HepG2 (cell line): Measurements from ENCODE around the gene GRK4. TPM values are rescaled to one million over a fixed set of nuclear protein-coding genes. Genes with fewer than 3 reads are reported as not detected.

Experiments
- ATAC-seq: fragments of 200-7000 bp; cut with Tn5 transposase; 3 replicates; pipeline ENCODE4 v1.9.1; 2020; ENCODE audit warnings: mild to moderate bottlenecking, moderate library complexity
- BruUV-seq: library from RNA; stranded (reverse); fragments of 400-500 nt; replicated peaks from 2 replicates; lab custom pipeline; 2021; lab: Mats Ljungman, UMichigan
- CTCF ChIA-PET: fragments of 300-600 bp; formaldehyde crosslinking; extraction: SDS; loops from one replicate; lab custom pipeline; 2021; ENCODE audit warnings: low total read pairs, inconsistent platforms, low intra/inter-chr PET ratio; lab: Yijun Ruan, JAX
- POLR2A ChIA-PET: fragments of 350-600 bp; sonication (Branson Sonifier 250); formaldehyde crosslinking; loops from one replicate; lab custom pipeline; 2020; ENCODE audit warnings: antibody characterized with exemption, inconsistent platforms; lab: Yijun Ruan, JAX
- DNase-seq: peaks from one replicate; pipeline ENCODE4 v3.0.0-alpha.2; 2015; ENCODE audit warnings: low spot score
- FAIRE-seq: peaks from 3 replicates; lab custom pipeline; 2011; peaks lifted over from hg19 to GRCh38; lab: Jason Lieb, UNC
- H2AFZ ChIP-seq: one replicate; pipeline ENCODE4 v1.6.1; 2011; ENCODE audit warnings: low read length, inconsistent platforms
- H3K27ac ChIP-seq: fragments of 300-600 bp; 3 replicates; pipeline ENCODE4 v1.8.0; 2011; ENCODE audit warnings: mixed run types, mild to moderate bottlenecking, mixed read lengths, low read length, inconsistent platforms; ENCODE audit not compliant: insufficient read depth; ENCODE audit errors: extremely low read length
- H3K27me3 ChIP-seq, 2 experiments: fragments of 200-600 bp in 1 of 2; 2 replicates in 1 of 2; 3 replicates in 1 of 2; pipeline versions ENCODE4 v1.6.0 to v1.8.0; 2011; ENCODE audit warnings: low read length in 2 of 2, mild to moderate bottlenecking in 2 of 2, moderate library complexity in 2 of 2, inconsistent platforms in 1 of 2; ENCODE audit not compliant: insufficient read depth in 2 of 2, control insufficient read depth in 1 of 2
- H3K36me3 ChIP-seq, 2 experiments: fragments of 200-600 bp in 1 of 2; replicated peaks in 1 of 2; 2 replicates in 1 of 2; 3 replicates in 1 of 2; pipeline versions ENCODE4 v1.5.1 to v1.8.0; 2011; ENCODE audit warnings: low read length in 2 of 2, inconsistent platforms in 1 of 2; ENCODE audit not compliant: insufficient read depth in 2 of 2, control insufficient read depth in 1 of 2
- H3K4me1 ChIP-seq: 2 replicates; pipeline ENCODE4 v1.5.1; 2012; ENCODE audit warnings: low read length, inconsistent platforms; ENCODE audit not compliant: insufficient read depth
- H3K4me2 ChIP-seq: 2 replicates; pipeline ENCODE4 v1.6.0; 2011; ENCODE audit warnings: low read depth, low read length, inconsistent platforms
- H3K4me3 ChIP-seq, 3 experiments: fragments of 200-600 bp in 1 of 3; sonication (generic), shearing (Covaris generic) in 1 of 3; replicated peaks in 1 of 3; 2 replicates each; pipeline ENCODE4 v1.5.1; 2011 to 2016; ENCODE audit warnings: low read length in 3 of 3, inconsistent platforms in 2 of 3, low read depth in 2 of 3, mild to moderate bottlenecking in 2 of 3, control low read depth in 1 of 3, mixed read lengths in 1 of 3; ENCODE audit not compliant: insufficient read depth in 1 of 3
- H3K79me2 ChIP-seq: one replicate; pipeline ENCODE4 v1.6.1; 2011; ENCODE audit warnings: low read length, inconsistent platforms; ENCODE audit not compliant: insufficient read depth
- H3K9ac ChIP-seq: 2 replicates; pipeline ENCODE4 v1.6.0; 2011; ENCODE audit warnings: mild to moderate bottlenecking, low read depth, low read length, inconsistent platforms; ENCODE audit not compliant: insufficient read depth
- H3K9me3 ChIP-seq: 2 replicates; pipeline ENCODE4 v1.5.1; 2012; ENCODE audit warnings: mild to moderate bottlenecking, low read length
- H4K20me1 ChIP-seq: 2 replicates; pipeline ENCODE4 v1.6.0; 2011; ENCODE audit warnings: inconsistent platforms, mild to moderate bottlenecking, low read length, moderate library complexity; ENCODE audit not compliant: insufficient read depth
- AHR ChIP-seq: IDR thresholded peaks from 2 replicates; pipeline ENCODE4 v1.6.1; 2018; ENCODE audit warnings: missing genetic modification reagents, missing compliant biosample characterization
- CHD2 ChIP-seq: IDR thresholded peaks from 2 replicates; pipeline ENCODE4 v1.6.1; 2011; ENCODE audit warnings: low read depth, low read length, improper control_type of control experiment
- CHD4 ChIP-seq: fragments of 200-600 bp; sonication (generic); IDR thresholded peaks from 2 replicates; pipeline ENCODE4 v1.7.0; 2017; ENCODE audit warnings: mild to moderate bottlenecking, low read length, borderline replicate concordance
- HIVEP1 ChIP-seq: sonication (generic); formaldehyde crosslinking; IDR thresholded peaks from 2 replicates; pipeline ENCODE4 v1.4.0; 2020; ENCODE audit warnings: mild to moderate bottlenecking, missing genetic modification reagents
- PAF1 ChIP-seq: IDR thresholded peaks from 2 replicates; pipeline ENCODE4 v1.6.1; 2016; ENCODE audit warnings: missing genetic modification reagents, missing compliant biosample characterization
- POLR2A ChIP-seq, 2 experiments: IDR thresholded peaks; 2 replicates each; pipeline ENCODE4 v1.6.1; 2011; ENCODE audit warnings: low read depth in 2 of 2, low read length in 2 of 2, mild to moderate bottlenecking in 1 of 2, moderate library complexity in 1 of 2; ENCODE audit not compliant: insufficient read depth in 1 of 2
- RARG ChIP-seq: sonication (generic); formaldehyde crosslinking; IDR thresholded peaks from 2 replicates; pipeline ENCODE4 v1.4.0; 2020; ENCODE audit warnings: low read depth, mild to moderate bottlenecking, missing genetic modification reagents
- TARDBP ChIP-seq: sonication (generic); formaldehyde crosslinking; IDR thresholded peaks from 2 replicates; pipeline ENCODE4 v1.8.0; 2022; ENCODE audit warnings: mild to moderate bottlenecking, missing genetic modification reagents
- TCF12 ChIP-seq, 2 experiments: fragments of 450-650 bp in 1 of 2; sonication (generic) in 1 of 2; formaldehyde crosslinking in 1 of 2; IDR thresholded peaks; 2 replicates each; pipeline versions ENCODE4 v1.6.1 to v1.8.0; 2017 to 2022; ENCODE audit warnings: antibody characterized with exemption in 1 of 2, mild to moderate bottlenecking in 1 of 2, missing genetic modification reagents in 1 of 2, moderate library complexity in 1 of 2
- ZFY ChIP-seq: sonication (generic); formaldehyde crosslinking; IDR thresholded peaks from 2 replicates; pipeline ENCODE4 v1.4.0; 2020; ENCODE audit warnings: missing genetic modification reagents
- ZNF12 ChIP-seq: sonication (generic); formaldehyde crosslinking; IDR thresholded peaks from 2 replicates; pipeline ENCODE4 v1.5.0; 2020; ENCODE audit warnings: missing genetic modification reagents
- ZNF20 ChIP-seq: sonication (generic); formaldehyde crosslinking; IDR thresholded peaks from 2 replicates; pipeline ENCODE4 v1.4.0; 2020; ENCODE audit warnings: mild to moderate bottlenecking, moderate library complexity, missing genetic modification reagents
- ZNF660 ChIP-seq: sonication (generic); formaldehyde crosslinking; IDR thresholded peaks from 2 replicates; pipeline ENCODE4 v1.5.1; 2020; ENCODE audit warnings: mild to moderate bottlenecking, low read depth, missing genetic modification reagents, borderline replicate concordance
- WGBS: methylation state at CpG from one replicate; pipeline ENCODE4 v1.1.6; 2017; ENCODE audit warnings: low lambda C conversion rate; 5-methylcytosine and 5-hydroxymethylcytosine counted together
- in situ Hi-C: cut with HindIII; loops from 2 replicates; pipeline ENCODE4 v1.10.0; 2017; ENCODE audit warnings: low pct_unique_long_range_greater_than_20kb; ENCODE audit not compliant: extremely low pct_ligation_motif_present
- intact Hi-C: fragments of 100-400 bp; cut with micrococcal nuclease; formaldehyde crosslinking; loops from one replicate; pipeline ENCODE4 v1.10.0; 2022; ENCODE audit not compliant: unreplicated experiment
- polyA plus RNA-seq, 8 experiments: library from polyadenylated mRNA; depleted of rRNA in 3 of 8; stranded (reverse) in 7 of 8; unstranded in 1 of 8; fragments of >200 nt; fragmentation: Illumina TruSeq in 4 of 8; extraction: Trizol in 4 of 8; gene quantifications; 2 replicates each; pipeline versions ENCODE4 v1.2.1 to v1.2.3, GENCODE V29; 2011 to 2016; ENCODE audit warnings: low read depth in 4 of 8, missing spikeins in 1 of 8, mixed read lengths in 1 of 8; ENCODE audit not compliant: insufficient read depth in 1 of 8
- total RNA-seq, 5 experiments: library from RNA; depleted of rRNA; stranded (reverse); fragments of >200 nt; fragmentation: Illumina TruSeq; extraction: Trizol; gene quantifications; 2 replicates each; pipeline ENCODE4 v1.2.3, GENCODE V29; 2016; ENCODE audit warnings: low read depth in 1 of 5
- TF ChIP-seq, protein P1 (sequence below): sonication (generic); formaldehyde crosslinking; IDR thresholded peaks from 2 replicates; pipeline ENCODE4 v1.4.0; 2020; ENCODE audit warnings: missing genetic modification reagents, borderline replicate concordance
- TF ChIP-seq, protein P2 (sequence below): IDR thresholded peaks from 2 replicates; pipeline ENCODE4 v1.6.1; 2016; ENCODE audit warnings: missing biosample characterization, missing genetic modification reagents, low read depth
- TF ChIP-seq, protein P3 (sequence below): fragments of 450-650 bp; IDR thresholded peaks from 2 replicates; pipeline ENCODE4 v1.6.1; 2017; ENCODE audit warnings: mild to moderate bottlenecking

GRK4 gene
- total and polyA plus RNA-seq, 2 of the 13 experiments (the other 11 are each of a cell fraction or from before 2014, with no cell fraction given), result 1.8 to 2.0 TPM

DNA sequence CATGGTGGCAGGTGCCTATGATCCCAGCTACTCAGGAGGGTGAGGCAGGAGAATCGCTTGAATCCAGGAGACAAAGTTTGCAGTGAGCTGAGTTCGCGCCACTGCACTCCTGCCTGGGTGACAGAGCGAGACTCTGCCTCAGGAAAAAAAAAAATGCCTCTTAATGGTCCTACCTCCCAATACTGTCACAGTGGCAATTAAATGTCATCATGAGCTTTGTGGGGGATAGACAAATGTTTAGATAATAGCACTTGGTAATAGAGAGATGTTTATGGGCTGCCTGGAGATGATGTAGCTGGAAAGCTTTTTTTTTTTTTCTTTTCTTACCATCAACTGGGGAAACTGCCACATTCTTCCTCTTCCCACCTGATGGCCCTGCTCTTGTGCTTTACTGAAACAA, 33.0 kb downstream of the GRK4 start:
- in situ Hi-C loops (no loop called here), intact Hi-C loops (no loop called here)
- Histone ChIP-seq H3K4me1 (no peaks in the 10 kb centered on the region), H3K9me3 (no peaks in the 10 kb centered on the region), H3K4me3 (no peak overlapping the region), H3K27ac (no peak overlapping the region), H2AFZ (no peak overlapping the region), H4K20me1 (no peaks in the 10 kb centered on the region), H3K27me3 (0 out of 5 replicates have a peak, but pooled peaks cover 0 to under 1% of the 10 kb centered on the region in 2 experiments), H3K36me3 (no peaks in the 10 kb centered on the region), H3K79me2 (no peaks in the 10 kb centered on the region), H3K9ac (no peak overlapping the region), H3K4me2 (no peak overlapping the region)
- ChIA-PET POLR2A (no interaction called here), CTCF (no interaction called here)
- BruUV-seq, result no TSS peak
- no peak for TF ChIP-seq RARG (CRISPR knock-in tag)
- TF ChIP-seq ZNF12 (CRISPR knock-in tag), result no peak
- TF ChIP-seq, protein P1, sequence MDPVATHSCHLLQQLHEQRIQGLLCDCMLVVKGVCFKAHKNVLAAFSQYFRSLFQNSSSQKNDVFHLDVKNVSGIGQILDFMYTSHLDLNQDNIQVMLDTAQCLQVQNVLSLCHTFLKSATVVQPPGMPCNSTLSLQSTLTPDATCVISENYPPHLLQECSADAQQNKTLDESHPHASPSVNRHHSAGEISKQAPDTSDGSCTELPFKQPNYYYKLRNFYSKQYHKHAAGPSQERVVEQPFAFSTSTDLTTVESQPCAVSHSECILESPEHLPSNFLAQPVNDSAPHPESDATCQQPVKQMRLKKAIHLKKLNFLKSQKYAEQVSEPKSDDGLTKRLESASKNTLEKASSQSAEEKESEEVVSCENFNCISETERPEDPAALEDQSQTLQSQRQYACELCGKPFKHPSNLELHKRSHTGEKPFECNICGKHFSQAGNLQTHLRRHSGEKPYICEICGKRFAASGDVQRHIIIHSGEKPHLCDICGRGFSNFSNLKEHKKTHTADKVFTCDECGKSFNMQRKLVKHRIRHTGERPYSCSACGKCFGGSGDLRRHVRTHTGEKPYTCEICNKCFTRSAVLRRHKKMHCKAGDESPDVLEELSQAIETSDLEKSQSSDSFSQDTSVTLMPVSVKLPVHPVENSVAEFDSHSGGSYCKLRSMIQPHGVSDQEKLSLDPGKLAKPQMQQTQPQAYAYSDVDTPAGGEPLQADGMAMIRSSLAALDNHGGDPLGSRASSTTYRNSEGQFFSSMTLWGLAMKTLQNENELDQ (CRISPR knock-in tag), result no peak
- TF ChIP-seq, protein P2, sequence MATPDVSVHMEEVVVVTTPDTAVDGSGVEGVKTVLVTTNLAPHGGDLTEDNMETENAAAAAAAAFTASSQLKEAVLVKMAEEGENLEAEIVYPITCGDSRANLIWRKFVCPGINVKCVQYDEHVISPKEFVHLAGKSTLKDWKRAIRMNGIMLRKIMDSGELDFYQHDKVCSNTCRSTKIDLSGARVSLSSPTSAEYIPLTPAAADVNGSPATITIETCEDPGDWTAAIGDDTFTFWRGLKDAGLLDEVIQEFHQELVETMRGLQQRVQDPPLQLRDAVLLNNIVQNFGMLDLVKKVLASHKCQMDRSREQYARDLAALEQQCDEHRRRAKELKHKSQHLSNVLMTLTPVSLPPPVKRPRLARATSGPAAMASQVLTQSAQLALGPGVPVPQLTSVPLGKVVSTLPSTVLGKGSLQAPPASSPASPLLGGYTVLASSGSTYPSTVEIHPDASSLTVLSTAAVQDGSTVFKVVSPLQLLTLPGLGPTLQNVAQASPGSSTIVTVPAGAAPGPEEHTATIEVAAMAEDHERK, result no peak
- no peak for TF ChIP-seq ZFY (CRISPR knock-in tag)
- TF ChIP-seq, protein P3, sequence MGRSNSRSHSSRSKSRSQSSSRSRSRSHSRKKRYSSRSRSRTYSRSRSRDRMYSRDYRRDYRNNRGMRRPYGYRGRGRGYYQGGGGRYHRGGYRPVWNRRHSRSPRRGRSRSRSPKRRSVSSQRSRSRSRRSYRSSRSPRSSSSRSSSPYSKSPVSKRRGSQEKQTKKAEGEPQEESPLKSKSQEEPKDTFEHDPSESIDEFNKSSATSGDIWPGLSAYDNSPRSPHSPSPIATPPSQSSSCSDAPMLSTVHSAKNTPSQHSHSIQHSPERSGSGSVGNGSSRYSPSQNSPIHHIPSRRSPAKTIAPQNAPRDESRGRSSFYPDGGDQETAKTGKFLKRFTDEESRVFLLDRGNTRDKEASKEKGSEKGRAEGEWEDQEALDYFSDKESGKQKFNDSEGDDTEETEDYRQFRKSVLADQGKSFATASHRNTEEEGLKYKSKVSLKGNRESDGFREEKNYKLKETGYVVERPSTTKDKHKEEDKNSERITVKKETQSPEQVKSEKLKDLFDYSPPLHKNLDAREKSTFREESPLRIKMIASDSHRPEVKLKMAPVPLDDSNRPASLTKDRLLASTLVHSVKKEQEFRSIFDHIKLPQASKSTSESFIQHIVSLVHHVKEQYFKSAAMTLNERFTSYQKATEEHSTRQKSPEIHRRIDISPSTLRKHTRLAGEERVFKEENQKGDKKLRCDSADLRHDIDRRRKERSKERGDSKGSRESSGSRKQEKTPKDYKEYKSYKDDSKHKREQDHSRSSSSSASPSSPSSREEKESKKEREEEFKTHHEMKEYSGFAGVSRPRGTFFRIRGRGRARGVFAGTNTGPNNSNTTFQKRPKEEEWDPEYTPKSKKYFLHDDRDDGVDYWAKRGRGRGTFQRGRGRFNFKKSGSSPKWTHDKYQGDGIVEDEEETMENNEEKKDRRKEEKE, result no peak
- no peak for TF ChIP-seq POLR2A (IDR thresholded peaks at IDR 0.05; ENCODE audit: insufficient read depth in 1 of 2, low read depth in 2 of 2, low read length in 2 of 2)
- no peak for TF ChIP-seq TCF12 (IDR thresholded peaks at IDR 0.05)
- TF ChIP-seq TCF12 (CRISPR knock-in tag; IDR thresholded peaks at IDR 0.05), result no peak
- no peak for TF ChIP-seq CHD2
- no peak for TF ChIP-seq PAF1 (CRISPR knock-in tag)
- TF ChIP-seq HIVEP1 (CRISPR knock-in tag), result no peak
- TF ChIP-seq CHD4, result no peak
- TF ChIP-seq ZNF20, result no peak
- no peak for TF ChIP-seq ZNF660 (CRISPR knock-in tag)
- TF ChIP-seq TARDBP (CRISPR knock-in tag), result no peak
- no peak for TF ChIP-seq AHR
- no peak for DNase-seq
- WGBS, result 76% methylated on average over 4 of the region's 4 CpGs
- no peak for ATAC-seq
- FAIRE-seq, result no peak
